H1 (cell line): Measurements from ENCODE around the gene ZMYM2. TPM values are rescaled to one million over a fixed set of nuclear protein-coding genes. Genes with fewer than 3 reads are reported as not detected.

Source experiments
- CTCF ChIA-PET: fragments of 300-600 bp; sonication (Branson Sonifier 250); formaldehyde crosslinking; loops from one replicate; lab custom pipeline; 2021; ENCODE audit not compliant: partially characterized antibody; lab: Charles Lee
- POLR2A ChIA-PET: fragments of 300-600 bp; sonication (Branson Sonifier 250); formaldehyde crosslinking; loops from one replicate; lab custom pipeline; 2021; ENCODE audit warnings: inconsistent platforms; ENCODE audit not compliant: partially characterized antibody; lab: Charles Lee
- DNase-seq, 2 experiments: peaks; one replicate each; pipeline versions ENCODE4 v3.0.0 to v3.0.0-alpha.2; 2010 to 2022; ENCODE audit warnings: low spot score in 2 of 2, low read depth in 1 of 2, mixed read lengths in 1 of 2
- FAIRE-seq: peaks from 2 replicates; lab custom pipeline; 2011; peaks lifted over from hg19 to GRCh38; lab: Jason Lieb, UNC
- H2AFZ ChIP-seq: 2 replicates; pipeline ENCODE4 v1.8.1; 2012; ENCODE audit warnings: low read length, inconsistent platforms
- H2AK5ac ChIP-seq: 2 replicates; pipeline ENCODE4 v1.6.1; 2013; ENCODE audit warnings: low read depth, low read length
- H2BK120ac ChIP-seq: replicated peaks from 2 replicates; pipeline ENCODE3; 2013; ENCODE audit warnings: low read depth, low read length, inconsistent platforms
- H2BK12ac ChIP-seq: 2 replicates; pipeline ENCODE4 v1.6.1; 2013; ENCODE audit warnings: low read depth, low read length
- H2BK15ac ChIP-seq: 2 replicates; pipeline ENCODE4 v1.6.1; 2013; ENCODE audit warnings: low read length
- H2BK20ac ChIP-seq: 2 replicates; pipeline ENCODE4 v1.6.1; 2013; ENCODE audit warnings: low read length
- H2BK5ac ChIP-seq: 2 replicates; pipeline ENCODE4 v1.6.1; 2013; ENCODE audit warnings: low read depth, low read length
- H3K14ac ChIP-seq: 2 replicates; pipeline ENCODE4 v1.6.1; 2013; ENCODE audit warnings: inconsistent platforms; ENCODE audit not compliant: insufficient read length
- H3K18ac ChIP-seq: 2 replicates; pipeline ENCODE4 v1.6.1; 2013; ENCODE audit warnings: low read length; ENCODE audit errors: extremely low read depth
- H3K23ac ChIP-seq: 2 replicates; pipeline ENCODE4 v1.6.1; 2013; ENCODE audit warnings: inconsistent platforms; ENCODE audit not compliant: insufficient read length
- H3K23me2 ChIP-seq: 2 replicates; pipeline ENCODE4 v1.6.1; 2013; ENCODE audit warnings: low read depth, low read length
- H3K27ac ChIP-seq: 2 replicates; pipeline ENCODE4 v1.6.1; 2011; ENCODE audit warnings: low read depth, low read length, inconsistent platforms
- H3K27me3 ChIP-seq, 4 experiments: replicated peaks in 1 of 4; 1 replicate in 1 of 4; 2 replicates in 3 of 4; pipeline versions ENCODE4 v1.6.1 to v1.8.1; 2011 to 2013; ENCODE audit warnings: low read length in 3 of 4, mild to moderate bottlenecking in 3 of 4, inconsistent platforms in 2 of 4, mixed read lengths in 2 of 4, moderate library complexity in 1 of 4; ENCODE audit not compliant: control insufficient read depth in 3 of 4, insufficient read depth in 3 of 4; ENCODE audit errors: extremely low read depth in 1 of 4
- H3K36me3 ChIP-seq, 4 experiments: 2 replicates each; pipeline versions ENCODE4 v1.6.1 to v1.8.1; 2011 to 2013; ENCODE audit warnings: mild to moderate bottlenecking in 4 of 4, low read length in 3 of 4, moderate library complexity in 2 of 4, control low read depth in 1 of 4, inconsistent platforms in 1 of 4; ENCODE audit not compliant: insufficient read depth in 4 of 4, control insufficient read depth in 2 of 4
- H3K4ac ChIP-seq: replicated peaks from 2 replicates; pipeline ENCODE3; 2013; ENCODE audit warnings: low read length, low read depth, mixed read lengths, inconsistent platforms; ENCODE audit not compliant: insufficient read length
- H3K4me1 ChIP-seq, 4 experiments: replicated peaks in 1 of 4; 1 replicate in 1 of 4; 2 replicates in 3 of 4; pipeline versions ENCODE4 v1.6.1 to v1.8.1; 2011 to 2013; ENCODE audit warnings: low read length in 3 of 4, inconsistent platforms in 2 of 4, mixed read lengths in 1 of 4; ENCODE audit not compliant: insufficient read depth in 4 of 4, control insufficient read depth in 3 of 4
- H3K4me2 ChIP-seq, 2 experiments: 2 replicates each; pipeline versions ENCODE4 v1.6.1 to v1.8.1; 2011 to 2013; ENCODE audit warnings: low read depth in 2 of 2, low read length in 2 of 2, control low read depth in 1 of 2, inconsistent platforms in 1 of 2, mild to moderate bottlenecking in 1 of 2; ENCODE audit not compliant: insufficient read depth in 1 of 2
- H3K4me3 ChIP-seq, 4 experiments: fragments of 200-600, 300-600 bp in 1 of 4; sonication (generic), shearing (Covaris generic), sonication (Bioruptor Twin) in 1 of 4; 2 replicates each; pipeline versions ENCODE4 v1.5.1 to v1.8.1; 2011 to 2016; ENCODE audit warnings: low read length in 4 of 4, low read depth in 3 of 4, control low read depth in 2 of 4, inconsistent platforms in 2 of 4, mild to moderate bottlenecking in 2 of 4, mixed read lengths in 1 of 4, moderate library complexity in 1 of 4; ENCODE audit not compliant: insufficient read depth in 2 of 4; ENCODE audit errors: extremely low read depth in 1 of 4
- H3K56ac ChIP-seq: replicated peaks from 2 replicates; pipeline ENCODE3; 2013; ENCODE audit warnings: low read depth, mild to moderate bottlenecking, mixed read lengths, low read length, inconsistent platforms; ENCODE audit not compliant: insufficient read length
- H3K79me1 ChIP-seq: 2 replicates; pipeline ENCODE4 v1.6.1; 2013; ENCODE audit warnings: low read depth, low read length, control low read depth
- H3K79me2 ChIP-seq, 2 experiments: 2 replicates each; pipeline versions ENCODE4 v1.6.1 to v1.8.1; 2012 to 2013; ENCODE audit warnings: low read length in 2 of 2, mild to moderate bottlenecking in 2 of 2, inconsistent platforms in 1 of 2; ENCODE audit not compliant: insufficient read depth in 2 of 2, control insufficient read depth in 1 of 2
- H3K9ac ChIP-seq, 4 experiments: replicated peaks in 1 of 4; 1 replicate in 1 of 4; 2 replicates in 3 of 4; pipeline versions ENCODE4 v1.6.1 to v1.8.1; 2011 to 2013; ENCODE audit warnings: low read depth in 3 of 4, low read length in 3 of 4, control low read depth in 2 of 4, mild to moderate bottlenecking in 2 of 4, moderate library complexity in 2 of 4, inconsistent platforms in 1 of 4; ENCODE audit errors: extremely low read depth in 1 of 4
- H3K9me3 ChIP-seq, 2 experiments: 2 replicates each; pipeline versions ENCODE4 v1.6.1 to v1.8.1; 2012 to 2013; ENCODE audit warnings: mild to moderate bottlenecking in 2 of 2, moderate library complexity in 2 of 2, control low read depth in 1 of 2, inconsistent platforms in 1 of 2, low read depth in 1 of 2, low read length in 1 of 2, mixed read lengths in 1 of 2; ENCODE audit not compliant: insufficient read depth in 2 of 2
- H4K20me1 ChIP-seq, 2 experiments: replicated peaks in 1 of 2; 2 replicates each; pipeline versions ENCODE3 to v1.8.1; 2011 to 2013; ENCODE audit warnings: inconsistent platforms in 2 of 2, low read length in 2 of 2, mild to moderate bottlenecking in 1 of 2; ENCODE audit not compliant: insufficient read depth in 2 of 2, control insufficient read depth in 1 of 2
- H4K5ac ChIP-seq: 2 replicates; pipeline ENCODE4 v1.6.1; 2013; ENCODE audit warnings: low read length, low read depth, mixed read lengths, inconsistent platforms; ENCODE audit not compliant: insufficient read length
- H4K8ac ChIP-seq: 2 replicates; pipeline ENCODE4 v1.8.0; 2013; ENCODE audit warnings: mild to moderate bottlenecking, moderate library complexity, low read length, inconsistent platforms; ENCODE audit not compliant: insufficient read depth; ENCODE audit errors: extremely low read depth
- H4K91ac ChIP-seq: replicated peaks from 2 replicates; pipeline ENCODE3; 2013; ENCODE audit warnings: low read length, mixed read lengths, inconsistent platforms; ENCODE audit not compliant: insufficient read length
- CHD1 ChIP-seq: IDR thresholded peaks from 2 replicates; pipeline ENCODE4 v1.6.1; 2012; ENCODE audit warnings: low read depth, low read length, improper control_type of control experiment
- RAD21 ChIP-seq, 2 experiments: IDR thresholded peaks in 1 of 2; conservative IDR thresholded peaks in 1 of 2; 2 replicates each; pipeline ENCODE4 v1.6.1; 2011; ENCODE audit warnings: low read depth in 2 of 2, low read length in 2 of 2, improper control_type of control experiment in 1 of 2, inconsistent platforms in 1 of 2, mild to moderate bottlenecking in 1 of 2, moderate library complexity in 1 of 2
- WGBS, 2 experiments: shearing (Covaris generic) in 1 of 2; methylation state at CpG; one replicate each; pipeline versions ENCODE4 v1.1.6 to v1.1.7; 2013 to 2015; ENCODE audit warnings: low lambda C conversion rate in 2 of 2, mixed read lengths in 2 of 2, inconsistent platforms in 1 of 2, low coverage in 1 of 2, missing lambda C conversion rate in 1 of 2; ENCODE audit not compliant: insufficient replicate concordance in 2 of 2, insufficient coverage in 1 of 2, insufficient read length in 1 of 2; ENCODE audit errors: extremely low coverage in 1 of 2, missing lambda C conversion rate in 1 of 2; 5-methylcytosine and 5-hydroxymethylcytosine counted together
- polyA plus RNA-seq, 7 experiments: library from polyadenylated mRNA; depleted of rRNA in 3 of 7; stranded (reverse) in 5 of 7; unstranded in 2 of 7; fragments of >200 nt in 5 of 7; fragments of 200-250 nt in 2 of 7; gene quantifications; 1 replicate in 5 of 7; 2 replicates in 1 of 7; 4 replicates in 1 of 7; pipeline versions ENCODE4 v1.2.1 to v1.2.3, GENCODE V29; 2011 to 2013; ENCODE audit warnings: missing spikeins in 2 of 7, mixed read lengths in 2 of 7
- total RNA-seq: library from RNA; stranded (reverse); fragmentation: NEBNext Ultra II Directional; extraction: Animal tissue kit (Norgen Biotek cat#: 25700); gene quantifications from 2 replicates; pipeline ENCODE4 v1.2.1, GENCODE V29; 2021
- TF ChIP-seq, protein P1 (sequence below), 3 experiments: IDR thresholded peaks; 1 replicate in 2 of 3; 2 replicates in 1 of 3; pipeline versions ENCODE4 v1.5.1 to v1.6.1; 2011; ENCODE audit warnings: low read length in 3 of 3, mild to moderate bottlenecking in 3 of 3, inconsistent platforms in 2 of 3, low read depth in 1 of 3, moderate library complexity in 1 of 3; ENCODE audit not compliant: insufficient read depth in 1 of 3; ENCODE audit errors: control extremely low read depth in 1 of 3

Gene ZMYM2
- total and polyA plus RNA-seq, 2 of the 8 experiments (the other 6 are each of a cell fraction or from before 2014, with no cell fraction given) = 41.2 to 159 TPM

DNA sequence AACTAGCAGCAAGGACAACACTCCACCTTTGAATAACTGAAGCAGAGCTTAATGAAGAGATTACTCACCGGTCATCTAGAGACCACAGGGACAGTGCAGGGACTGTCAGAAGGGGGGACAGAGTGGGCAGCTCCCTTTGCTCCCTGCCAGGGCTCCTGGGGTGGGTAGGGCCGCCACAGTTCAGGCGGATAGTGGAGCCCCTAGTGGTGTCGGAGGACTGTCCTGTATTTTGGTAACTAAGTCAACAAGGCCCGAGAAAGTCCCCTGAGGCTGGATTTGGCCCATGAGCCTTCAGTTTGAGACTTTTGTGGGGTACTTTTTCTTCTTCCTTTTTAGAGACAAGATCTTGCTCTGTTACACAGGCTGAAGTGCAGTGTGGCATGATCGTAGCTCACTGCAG is 157.7 kb downstream of the ZMYM2 start:
- DNase-seq (no peak), FAIRE-seq (no peak)
- H2AK5ac ChIP-seq = no peak overlapping the region
- no peak overlapping the region for H2BK120ac ChIP-seq
- peaks cover 7% of the 10 kb centered on the region; the same call in 1 of the 2 replicates for H3K23me2 ChIP-seq
- H4K8ac ChIP-seq = no peak overlapping the region
- H3K23ac ChIP-seq = no peak overlapping the region
- H3K79me2 ChIP-seq = no peaks in the 10 kb centered on the region
- H3K79me1 ChIP-seq = no peaks in the 10 kb centered on the region
- H4K20me1 ChIP-seq = no peaks in the 10 kb centered on the region
- no peak overlapping the region for H2BK12ac ChIP-seq
- H4K91ac ChIP-seq = no peak overlapping the region
- no peak overlapping the region for H4K5ac ChIP-seq
- H3K9me3 ChIP-seq = no peaks in the 10 kb centered on the region
- no peak overlapping the region for H3K56ac ChIP-seq
- no peaks in the 10 kb centered on the region; a peak in 2 of 7 replicates for H3K27me3 ChIP-seq
- H2BK15ac ChIP-seq = peak overlapping the region; percentile 81; the same call in 1 of the 2 replicates
- H3K4me2 ChIP-seq = no peak overlapping the region
- no peak overlapping the region for H2BK5ac ChIP-seq
- WGBS, 2 experiments = 84% methylated on average over 6 of the region's 6 CpGs; no CpG with 5 or more reads in 1 of the 2 experiments
- H3K14ac ChIP-seq = no peak overlapping the region
- H3K4ac ChIP-seq = no peak overlapping the region
- no peak overlapping the region for H2AFZ ChIP-seq
- TF ChIP-seq CHD1 (no peak), RAD21 (IDR thresholded peaks at IDR 0.05 in 1 of 2, conservative IDR thresholded peaks at IDR 0.05 in 1 of 2; ENCODE audit: low read depth in 2 of 2, low read length in 2 of 2) (peak; percentile 7 to 41; a peak in 2 of 4 replicates)
- TF ChIP-seq, protein P1, sequence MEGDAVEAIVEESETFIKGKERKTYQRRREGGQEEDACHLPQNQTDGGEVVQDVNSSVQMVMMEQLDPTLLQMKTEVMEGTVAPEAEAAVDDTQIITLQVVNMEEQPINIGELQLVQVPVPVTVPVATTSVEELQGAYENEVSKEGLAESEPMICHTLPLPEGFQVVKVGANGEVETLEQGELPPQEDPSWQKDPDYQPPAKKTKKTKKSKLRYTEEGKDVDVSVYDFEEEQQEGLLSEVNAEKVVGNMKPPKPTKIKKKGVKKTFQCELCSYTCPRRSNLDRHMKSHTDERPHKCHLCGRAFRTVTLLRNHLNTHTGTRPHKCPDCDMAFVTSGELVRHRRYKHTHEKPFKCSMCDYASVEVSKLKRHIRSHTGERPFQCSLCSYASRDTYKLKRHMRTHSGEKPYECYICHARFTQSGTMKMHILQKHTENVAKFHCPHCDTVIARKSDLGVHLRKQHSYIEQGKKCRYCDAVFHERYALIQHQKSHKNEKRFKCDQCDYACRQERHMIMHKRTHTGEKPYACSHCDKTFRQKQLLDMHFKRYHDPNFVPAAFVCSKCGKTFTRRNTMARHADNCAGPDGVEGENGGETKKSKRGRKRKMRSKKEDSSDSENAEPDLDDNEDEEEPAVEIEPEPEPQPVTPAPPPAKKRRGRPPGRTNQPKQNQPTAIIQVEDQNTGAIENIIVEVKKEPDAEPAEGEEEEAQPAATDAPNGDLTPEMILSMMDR (IDR thresholded peaks at IDR 0.05; ENCODE audit: control extremely low read depth in 1 of 3, insufficient read depth in 1 of 3, low read depth in 1 of 3, low read length in 3 of 3) = peak; percentile 36 to 45 (median 39)
- H2BK20ac ChIP-seq = no peak overlapping the region
- no peak overlapping the region for H3K27ac ChIP-seq
- no peak overlapping the region for H3K4me3 ChIP-seq
- H3K36me3 ChIP-seq = no peaks in the 10 kb centered on the region
- ChIA-PET POLR2A (no interaction called here), CTCF (interaction anchor here (1.0 to 2.1 kb wide), 4 partner anchors 12 to 28 kb away, joined by 3 to 5 read pairs (median 4); no protein-coding TSS in a partner anchor)
- peaks cover 0 to 13% (median 4%) of the 10 kb centered on the region in 4 experiments; a peak in 6 of 7 replicates for H3K4me1 ChIP-seq
- no peak overlapping the region for H3K18ac ChIP-seq
- no peak overlapping the region for H3K9ac ChIP-seq
